HG03175 (cell line): ENCODE measurements around the gene TSPYL2.

Experiments used
- ATAC-seq: cut with Tn5 transposase; IDR thresholded peaks from one replicate; pipeline ENCODE4 v1.9.1; 2021; ENCODE audit warnings: mild to moderate bottlenecking, moderate library complexity; ENCODE audit not compliant: unreplicated experiment

TSPYL2 gene

GRCh38 chrX:53116101-53116500 is 33.9 kb downstream of the TSPYL2 start:
- no peak for ATAC-seq

GRCh38 chrX:53122013-53122412 is 39.8 kb downstream of the TSPYL2 start:
- no peak for ATAC-seq

DNA sequence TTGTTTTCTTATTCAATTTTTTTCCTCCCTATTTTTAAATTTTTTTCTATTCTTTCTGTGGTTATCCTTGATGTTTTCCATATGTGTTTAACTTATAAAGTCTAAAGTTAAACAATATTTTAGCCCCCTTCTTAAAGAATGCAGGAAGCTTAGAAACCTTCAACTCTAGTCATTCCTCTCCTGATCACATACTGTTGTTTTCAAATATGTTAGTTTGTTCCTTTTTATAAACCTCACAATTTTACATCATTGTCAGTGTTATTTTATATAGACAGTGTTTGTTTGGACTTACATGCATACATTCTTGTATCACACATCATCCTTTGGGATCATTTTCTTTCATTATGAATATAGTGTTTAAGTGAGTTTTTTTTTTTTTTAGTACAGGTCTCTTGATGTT is 43.3 kb downstream of the TSPYL2 start:
- ATAC-seq: no peak

DNA sequence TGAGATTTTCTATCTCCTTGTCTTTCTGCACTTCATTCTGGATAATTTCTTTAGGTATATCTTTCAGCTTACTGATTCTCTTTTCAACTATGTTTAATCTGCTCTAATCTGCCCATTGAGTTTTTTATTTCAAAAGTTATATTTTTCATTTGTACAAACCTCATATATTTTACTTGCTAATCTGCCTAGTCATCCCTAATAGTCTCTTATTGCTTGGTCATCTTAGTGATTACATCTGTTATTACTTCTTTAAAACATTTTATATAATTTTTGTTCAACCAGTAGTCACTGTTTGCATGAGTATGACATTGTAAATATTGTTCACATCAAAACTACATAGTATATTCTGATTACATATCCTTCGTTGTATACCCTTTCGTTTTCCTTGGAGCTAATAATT is 44.2 kb downstream of the TSPYL2 start:
- no peak for ATAC-seq

GRCh38 chrX:53128097-53128749 is 46.1 kb downstream of the TSPYL2 start:
- ATAC-seq: no peak

- ATAC-seq: no peak
These were observed 51.2 kb downstream of the TSPYL2 start for GRCh38 chrX:53133400-53133799.

GRCh38 chrX:53135581-53135980 is 53.4 kb downstream of the TSPYL2 start:
- no peak for ATAC-seq
